ENCODE data around the gene TBX1. TPM values are rescaled to one million over a fixed set of nuclear protein-coding genes. Genes with fewer than 3 reads are reported as not detected.

TBX1 gene
- total RNA-seq, 1 donor from 2014 or later = not detected

- FAIRE-seq = no peak
- DNase-seq (ENCODE audit: low spot score in 2 of 2) = no peak
Observed at GRCh38 chr22:19735665-19736510, 24.7 kb upstream of the TBX1 start.

- FAIRE-seq (no peak), DNase-seq (ENCODE audit: low spot score in 2 of 2) (no peak)
Observed at GRCh38 chr22:19737846-19738663, 22.5 kb upstream of the TBX1 start.

GRCh38 chr22:19738664-19739447, 21.7 kb upstream of the TBX1 start:
- no peak for FAIRE-seq

GRCh38 chr22:19739448-19739895, 21.1 kb upstream of the TBX1 start:
- FAIRE-seq = no peak
- DNase-seq (ENCODE audit: low spot score in 2 of 2) = no peak

More at GRCh38 chr22:19738664-19739447, 21.7 kb upstream of the TBX1 start:
- DNase-seq (ENCODE audit: low spot score in 2 of 2) = no peak

- DNase-seq (ENCODE audit: low spot score in 2 of 2) (no peak), FAIRE-seq (no peak)
Observed at GRCh38 chr22:19739911-19740449, 20.6 kb upstream of the TBX1 start.

- DNase-seq (ENCODE audit: low spot score in 2 of 2) = no peak
- no peak for FAIRE-seq
Observed at GRCh38 chr22:19740586-19740985, 20.0 kb upstream of the TBX1 start.

GRCh38 chr22:19741053-19741452, 19.5 kb upstream of the TBX1 start:
- no peak for FAIRE-seq
- no peak for DNase-seq (ENCODE audit: low spot score in 2 of 2)

- DNase-seq (ENCODE audit: low spot score in 2 of 2) = no peak
- FAIRE-seq = no peak
Observed at GRCh38 chr22:19742160-19743066, 18.2 kb upstream of the TBX1 start.

GRCh38 chr22:19743081-19743480, 17.5 kb upstream of the TBX1 start:
- DNase-seq (ENCODE audit: low spot score in 2 of 2) = no peak
- FAIRE-seq = no peak

GRCh38 chr22:19743651-19744050, 16.9 kb upstream of the TBX1 start:
- DNase-seq (ENCODE audit: low spot score in 2 of 2) (no peak), FAIRE-seq (no peak)

GRCh38 chr22:19744350-19745006, 16.1 kb upstream of the TBX1 start:
- no peak for FAIRE-seq
- DNase-seq (ENCODE audit: low spot score in 2 of 2) = no peak

GRCh38 chr22:19745155-19746101, 15.2 kb upstream of the TBX1 start:
- FAIRE-seq (no peak), DNase-seq (ENCODE audit: low spot score in 2 of 2) (no peak)

- DNase-seq (ENCODE audit: low spot score in 2 of 2) = no peak
- FAIRE-seq = no peak
Observed at GRCh38 chr22:19746726-19747125, 13.9 kb upstream of the TBX1 start.

- FAIRE-seq (no peak), DNase-seq (ENCODE audit: low spot score in 2 of 2) (no peak)
Observed at GRCh38 chr22:19747551-19747950, 13.0 kb upstream of the TBX1 start.

- no peak for FAIRE-seq
- DNase-seq (ENCODE audit: low spot score in 2 of 2) = no peak
Observed at GRCh38 chr22:19748139-19748538, 12.4 kb upstream of the TBX1 start.

- FAIRE-seq (no peak), DNase-seq (ENCODE audit: low spot score in 2 of 2) (no peak)
Observed at GRCh38 chr22:19748991-19749664, 11.4 kb upstream of the TBX1 start.

GRCh38 chr22:19749876-19750275, 10.7 kb upstream of the TBX1 start:
- DNase-seq (ENCODE audit: low spot score in 2 of 2) = no peak
- no peak for FAIRE-seq
